GM12878 (cell line): ENCODE measurements around the gene ANKRD16. TPM values are rescaled to one million over a fixed set of nuclear protein-coding genes. Genes with fewer than 3 reads are reported as not detected.

ENCODE experiments used
- ATAC-seq: fragments of 200-7000 bp; cut with Tn5 transposase; 3 replicates; pipeline ENCODE4 v1.9.1; 2020; ENCODE audit warnings: mild to moderate bottlenecking, moderate library complexity
- Bru-seq: library from RNA; stranded (reverse); fragments of 400-500 nt; gene quantifications from one replicate; lab custom pipeline; 2021; lab: Mats Ljungman, UMichigan
- BruChase-seq, 2 experiments: library from RNA; stranded (reverse); fragments of 400-500 nt; gene quantifications; one replicate each; lab custom pipeline; 2021; lab: Mats Ljungman, UMichigan
- BruUV-seq: library from RNA; stranded (reverse); fragments of 400-500 nt; replicated peaks from 2 replicates; lab custom pipeline; 2021; lab: Mats Ljungman, UMichigan
- CTCF ChIA-PET: fragments of 300-600 bp; sonication (Branson Sonifier 250); formaldehyde crosslinking; extraction: SDS; loops from one replicate; lab custom pipeline; 2021; ENCODE audit warnings: inconsistent platforms; lab: Yijun Ruan, JAX
- POLR2A ChIA-PET: fragments of 350-600 bp; formaldehyde crosslinking; extraction: SDS; loops from one replicate; lab custom pipeline; 2021; ENCODE audit warnings: inconsistent platforms; lab: Charles Lee
- RAD21 ChIA-PET: fragments of 300-600 bp; sonication (Branson Sonifier 250); formaldehyde crosslinking; loops from one replicate; lab custom pipeline; 2023; ENCODE audit warnings: antibody characterized with exemption; ENCODE audit not compliant: unreplicated experiment; lab: Charles Lee
- SMC1A ChIA-PET: fragments of 300-600 bp; sonication (Branson Sonifier 250); formaldehyde crosslinking; loops from one replicate; lab custom pipeline; 2023; ENCODE audit not compliant: unreplicated experiment, uncharacterized antibody; lab: Charles Lee
- DNase-seq: peaks from one replicate; pipeline ENCODE4 v3.0.0-alpha.2; 2011; ENCODE audit warnings: low read depth, low spot score
- FAIRE-seq: peaks from 3 replicates; lab custom pipeline; 2011; peaks lifted over from hg19 to GRCh38; lab: Jason Lieb, UNC
- H2AFZ ChIP-seq: 2 replicates; pipeline ENCODE4 v1.6.0; 2011; ENCODE audit warnings: low read depth, low read length, control low read depth; ENCODE audit not compliant: control insufficient read depth
- H3K27ac ChIP-seq: 2 replicates; pipeline ENCODE4 v1.5.1; 2011; ENCODE audit warnings: control low read depth; ENCODE audit not compliant: control insufficient read depth, insufficient read depth
- H3K27me3 ChIP-seq, 2 experiments: replicated peaks in 1 of 2; 2 replicates each; pipeline versions ENCODE4 v1.6.0 to v1.6.1; 2011; ENCODE audit warnings: low read length in 1 of 2; ENCODE audit not compliant: control insufficient read depth in 2 of 2, insufficient read depth in 2 of 2
- H3K36me3 ChIP-seq, 2 experiments: 2 replicates each; pipeline ENCODE4 v1.5.1; 2011; ENCODE audit warnings: low read length in 1 of 2; ENCODE audit not compliant: control insufficient read depth in 2 of 2, insufficient read depth in 2 of 2
- H3K4me1 ChIP-seq: 2 replicates; pipeline ENCODE4 v1.6.1; 2011; ENCODE audit warnings: mild to moderate bottlenecking, low read length, moderate library complexity, mixed read lengths; ENCODE audit not compliant: control insufficient read depth, insufficient read depth
- H3K4me2 ChIP-seq: 2 replicates; pipeline ENCODE4 v1.6.0; 2011; ENCODE audit warnings: control low read depth; ENCODE audit not compliant: control insufficient read depth, insufficient read depth
- H3K4me3 ChIP-seq: fragments of 200-600 bp; sonication (generic); 2 replicates; pipeline ENCODE4 v1.5.1; 2016
- H3K79me2 ChIP-seq: 2 replicates; pipeline ENCODE4 v1.6.0; 2011; ENCODE audit warnings: low read length; ENCODE audit not compliant: control insufficient read depth, insufficient read depth
- H3K9ac ChIP-seq: 2 replicates; pipeline ENCODE4 v1.8.0; 2011; ENCODE audit warnings: low read length, control low read depth, mixed read lengths; ENCODE audit not compliant: control insufficient read depth, insufficient read depth
- H3K9me3 ChIP-seq: replicated peaks from 3 replicates; pipeline ENCODE4 v1.5.1; 2011; ENCODE audit warnings: mild to moderate bottlenecking, low read length; ENCODE audit not compliant: control insufficient read depth, insufficient read depth
- H4K20me1 ChIP-seq: 2 replicates; pipeline ENCODE4 v1.6.0; 2011; ENCODE audit not compliant: control insufficient read depth, insufficient read depth
- BACH1 ChIP-seq: fragments of 450-650 bp; IDR thresholded peaks from 2 replicates; pipeline ENCODE4 v1.6.1; 2017; ENCODE audit warnings: mild to moderate bottlenecking, borderline replicate concordance
- CREM ChIP-seq: IDR thresholded peaks from 2 replicates; pipeline ENCODE4 v1.6.1; 2014; ENCODE audit warnings: antibody characterized with exemption, low read depth
- DPF2 ChIP-seq: fragments of 450-650 bp; IDR thresholded peaks from 2 replicates; pipeline ENCODE4 v1.6.1; 2017; ENCODE audit warnings: mild to moderate bottlenecking
- HCFC1 ChIP-seq: fragments of 150-350 bp; IDR thresholded peaks from 2 replicates; pipeline ENCODE4 v1.6.1; 2014; ENCODE audit warnings: low read length
- HSF1 ChIP-seq: fragments of 150-350 bp; IDR thresholded peaks from 2 replicates; pipeline ENCODE4 v1.6.1; 2014; ENCODE audit warnings: mild to moderate bottlenecking, low read depth, low read length
- NFXL1 ChIP-seq: fragments of 450-650 bp; IDR thresholded peaks from 2 replicates; pipeline ENCODE4 v1.6.1; 2017; ENCODE audit warnings: antibody characterized with exemption, mild to moderate bottlenecking, borderline replicate concordance
- PRDM15 ChIP-seq: fragments of 450-650 bp; formaldehyde crosslinking; IDR thresholded peaks from 2 replicates; pipeline ENCODE4 v1.4.0; 2020; ENCODE audit warnings: mild to moderate bottlenecking, moderate library complexity
- RAD21 ChIP-seq: IDR thresholded peaks from 2 replicates; pipeline ENCODE4 v1.6.1; 2011; ENCODE audit warnings: mild to moderate bottlenecking, low read depth, low read length, moderate library complexity; ENCODE audit not compliant: insufficient read depth
- RB1 ChIP-seq: fragments of 450-650 bp; formaldehyde crosslinking; IDR thresholded peaks from 2 replicates; pipeline ENCODE4 v1.6.1; 2017; ENCODE audit warnings: mild to moderate bottlenecking, borderline replicate concordance
- ZNF217 ChIP-seq: fragments of 450-650 bp; IDR thresholded peaks from 2 replicates; pipeline ENCODE4 v1.6.1; 2017; ENCODE audit warnings: antibody characterized with exemption, mild to moderate bottlenecking
- WGBS: methylation state at CpG from one replicate; pipeline ENCODE4 v1.1.6; 2016; ENCODE audit warnings: low lambda C conversion rate; ENCODE audit not compliant: insufficient replicate concordance, insufficient coverage; ENCODE audit errors: missing lambda C conversion rate; 5-methylcytosine and 5-hydroxymethylcytosine counted together
- in situ Hi-C: fragments of 300-500 bp; cut with MboI; formaldehyde crosslinking; loops from 9 replicates; pipeline ENCODE4 v1.14.3; 2018; ENCODE audit warnings: mixed read lengths
- intact Hi-C: fragments of 100-400 bp; cut with micrococcal nuclease; formaldehyde crosslinking; loops from one replicate; pipeline ENCODE4 v1.14.2; 2022; ENCODE audit not compliant: unreplicated experiment
- long read RNA-seq, 2 experiments: library from polyadenylated mRNA; unstranded; transcript quantifications; one replicate each; pipeline ENCODE4 v2.0.0, GENCODE V29; 2019 to 2020
- polyA minus RNA-seq, 3 experiments: library from RNA; depleted of rRNA, polyadenylated mRNA; stranded (reverse); fragments of >200 nt; gene quantifications; 2 replicates each; pipeline ENCODE4 v1.2.3, GENCODE V29; 2011
- polyA plus RNA-seq, 11 experiments: library from polyadenylated mRNA; depleted of rRNA in 4 of 11; unstranded in 6 of 11; stranded (reverse) in 5 of 11; fragments of >200 nt; fragmentation: Nextera tagmentation in 4 of 11; fragmentation: Illumina TruSeq in 1 of 11; extraction: Ambion mirVana in 4 of 11; extraction: Trizol in 1 of 11; gene quantifications; 1 replicate in 1 of 11; 2 replicates in 10 of 11; pipeline versions ENCODE4 v1.2.1 to v1.2.3, GENCODE V29; 2011 to 2016; ENCODE audit warnings: inconsistent platforms in 2 of 11, missing spikeins in 2 of 11, low read depth in 1 of 11
- total RNA-seq, 4 experiments: library from RNA; depleted of rRNA in 3 of 4; stranded (reverse); fragments of >200 nt in 3 of 4; fragmentation: Illumina TruSeq in 1 of 4; extraction: Trizol in 1 of 4; gene quantifications; 2 replicates each; pipeline versions ENCODE4 v1.2.1 to v1.2.3, GENCODE V29; 2013 to 2021
- TF ChIP-seq, protein P1 (sequence below): IDR thresholded peaks from 2 replicates; pipeline ENCODE4 v1.6.1; 2011; ENCODE audit warnings: low read depth, low read length, improper control_type of control experiment, borderline replicate concordance

The ANKRD16 gene
- total RNA-seq (2013; cell fraction: nucleolus; rRNA removed) = 37.5 and 42.1 TPM in 2 replicates
- total RNA-seq (2014; rRNA removed) = 10.5 and 11.2 TPM in 2 replicates
- total RNA-seq (2014; rRNA removed; fragmentation: Illumina TruSeq; extraction: Trizol) = 3.5 and 4.6 TPM in 2 replicates
- total RNA-seq (2021) = 9.0 and 9.5 TPM in 2 replicates
- 3.3 TPM for polyA plus RNA-seq (2011; ENCODE audit: low read depth)
- polyA plus RNA-seq (2011; rRNA removed) = 8.7 and 13.6 TPM in 2 replicates
- 10.6 and 15.0 TPM in 2 replicates for polyA plus RNA-seq (2011; cell fraction: cytosol; rRNA removed)
- 27.7 and 29.6 TPM in 2 replicates for polyA plus RNA-seq (2011; cell fraction: nucleus; rRNA removed)
- polyA plus RNA-seq (2012) = 5.7 and 6.1 TPM in 2 replicates
- 4.3 and 5.2 TPM in 2 replicates for polyA plus RNA-seq (2014; fragmentation: Illumina TruSeq; extraction: Trizol)
- polyA plus RNA-seq (2014; fragmentation: Nextera tagmentation; extraction: Ambion mirVana) = 1 to 10 TPM; 1.4 to 2.9 TPM
- 7.9 and 9.3 TPM in 2 replicates for polyA plus RNA-seq (2014; rRNA removed)
- 1 to 10 TPM in 1 of 2 experiments, under 1 TPM in 1; 0.57 to 4.2 TPM for polyA plus RNA-seq (2016; fragmentation: Nextera tagmentation; extraction: Ambion mirVana)
- polyA minus RNA-seq (2011; rRNA and poly(A)+ RNA removed) = 24.7 and 29.2 TPM in 2 replicates
- 4.0 and 6.1 TPM in 2 replicates for polyA minus RNA-seq (2011; cell fraction: cytosol; rRNA and poly(A)+ RNA removed)
- polyA minus RNA-seq (2011; cell fraction: nucleus; rRNA and poly(A)+ RNA removed) = 13.4 and 22.9 TPM in 2 replicates
- percentile 55 among the genes with signal in this experiment for Bru-seq, nascent RNA
- percentile 49 among the genes with signal in this experiment for BruChase-seq, experiment 1, labeled RNA remaining after a 6-hour chase
- BruChase-seq, experiment 2, labeled RNA remaining after a 2-hour chase = percentile 52 among the genes with signal in this experiment
- long read RNA-seq, experiment 1, partial matches to known transcripts = 0 of 1 reads
- long read RNA-seq, experiment 1, other reads (novel, unspliced or antisense) = 0 of 1 reads
- long read RNA-seq, experiment 2 = 0 reads

- no TSS peak for BruUV-seq
- ChIA-PET CTCF (interaction anchor here (0.6 to 4.9 kb wide), 13 partner anchors 12 to 553 kb away, joined by 3 to 24 read pairs (median 3); no protein-coding TSS in a partner anchor), SMC1A (interaction anchor here (0.6 to 2.7 kb wide), 11 partner anchors 14 to 261 kb away, joined by 3 to 17 read pairs (median 4); partner anchors contain the start of gene IL15RA)
- TF ChIP-seq NFXL1 (no peak), BACH1 (0 out of 2 replicates have a peak, but pooled peaks have one; percentile 32), RAD21 (no peak), HCFC1 (peak; percentile 52), RB1 (peak; percentile 57; the same call in 1 of the 2 replicates), ZNF217 (no peak), PRDM15 (CRISPR knock-in tag) (no peak), DPF2 (peak; percentile 100), HSF1 (0 out of 2 replicates have a peak, but pooled peaks have one; percentile 71), CREM (peak; percentile 57; the same call in 1 of the 2 replicates)
- TF ChIP-seq, protein P1, sequence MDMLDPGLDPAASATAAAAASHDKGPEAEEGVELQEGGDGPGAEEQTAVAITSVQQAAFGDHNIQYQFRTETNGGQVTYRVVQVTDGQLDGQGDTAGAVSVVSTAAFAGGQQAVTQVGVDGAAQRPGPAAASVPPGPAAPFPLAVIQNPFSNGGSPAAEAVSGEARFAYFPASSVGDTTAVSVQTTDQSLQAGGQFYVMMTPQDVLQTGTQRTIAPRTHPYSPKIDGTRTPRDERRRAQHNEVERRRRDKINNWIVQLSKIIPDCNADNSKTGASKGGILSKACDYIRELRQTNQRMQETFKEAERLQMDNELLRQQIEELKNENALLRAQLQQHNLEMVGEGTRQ = no peak
These were observed at the start of gene ANKRD16, which contains the start of gene FBH1 for GRCh38 chr10:5889624-5890451. Gene ANKRD16 (minus strand): TSS chr10:5889893. CDS start chr10:5889354, 539 bp downstream. Gene FBH1 (plus strand): TSS chr10:5890243. CDS start chr10:5890346, 103 bp downstream.

More at GRCh38 chr10:5889624-5890451, at the start of gene ANKRD16, which contains the start of gene FBH1:
- ChIA-PET POLR2A (interaction anchor here (0.6 to 3.2 kb wide), 23 partner anchors 9 to 1987 kb away, joined by 3 to 25 read pairs (median 4); partner anchors contain the start of genes GDI2 and IL15RA), RAD21 (interaction anchor here (0.6 to 4.1 kb wide), 31 partner anchors 10 to 479 kb away, joined by 3 to 29 read pairs (median 5); partner anchors contain the start of genes GDI2, IL15RA and TASOR2)
- Histone ChIP-seq H2AFZ (peak within 1 kb of the TSS; percentile 93), H3K27ac (peak within 1 kb of the TSS; percentile 73), H3K36me3 (peaks cover under 1 to 14% of the 10 kb centered on the region in 2 experiments; a peak in 3 of 4 replicates), H3K9ac (peak within 1 kb of the TSS; percentile 80), H3K27me3 (no peaks in the 10 kb centered on the region), H3K4me2 (peak within 1 kb of the TSS; percentile 92), H3K9me3 (no peaks in the 10 kb centered on the region; the same call in 2 of the 3 replicates), H3K4me3 (peak within 1 kb of the TSS; percentile 96), H3K79me2 (peaks cover 51% of the 10 kb centered on the region), H4K20me1 (no peaks in the 10 kb centered on the region; the same call in 1 of the 2 replicates), H3K4me1 (peaks cover 14% of the 10 kb centered on the region)
- DNase-seq = peak; percentile 78
- FAIRE-seq = no peak
- under 1% methylated on average over 78 of the region's 109 CpGs for WGBS
- in situ Hi-C loops = no loop called here
- intact Hi-C loops = loop anchor here (5.0 kb wide), 2 partner anchors 78 to 87 kb away; partner anchors contain the start of genes GDI2 and IL15RA
- peak; percentile 92 for ATAC-seq
